NCI-H774 (cell line): ENCODE data around the gene ST6GALNAC2.

Experiments
- DNase-seq: peaks from one replicate; lab custom pipeline; 2025; lab: John Stamatoyannopoulos, UW

The ST6GALNAC2 gene

DNA sequence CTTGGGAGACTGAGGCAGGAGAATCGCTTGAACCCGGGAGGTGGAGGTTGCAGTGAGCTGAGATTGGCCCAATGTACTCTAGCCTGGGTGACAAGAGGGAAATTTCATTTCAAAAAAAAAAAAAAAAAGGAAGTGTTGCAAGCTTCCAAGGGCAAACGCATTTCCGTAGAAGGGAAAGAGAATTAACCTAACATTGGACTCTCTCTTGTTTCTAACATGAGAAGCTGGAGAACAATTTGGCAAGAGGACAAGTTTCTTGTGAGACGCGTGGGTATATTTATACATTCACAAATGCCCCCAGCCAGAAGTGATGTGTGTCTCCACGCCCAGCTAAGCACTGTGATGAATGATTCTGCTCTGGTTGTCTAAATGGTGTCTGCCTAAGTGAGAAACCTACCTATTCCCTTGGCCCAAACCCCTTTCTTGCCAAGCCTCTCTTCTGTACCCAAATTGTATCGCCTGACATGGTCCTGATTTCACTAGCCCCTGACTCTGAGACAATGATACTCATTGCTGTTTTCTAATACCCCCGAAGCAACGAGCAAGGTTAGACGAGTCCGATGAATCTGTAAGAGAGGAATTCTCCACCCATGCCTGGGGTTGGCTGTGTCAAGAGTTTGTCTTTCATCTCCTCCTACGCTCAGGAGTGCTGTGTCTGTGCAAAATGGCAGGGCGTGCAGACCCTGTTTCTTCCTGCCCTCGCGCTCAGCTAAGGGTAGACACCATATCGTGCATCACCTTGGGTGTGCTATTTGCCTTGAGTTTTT, 14.2 kb upstream of the ST6GALNAC2 start:
- DNase-seq = no peak

DNA sequence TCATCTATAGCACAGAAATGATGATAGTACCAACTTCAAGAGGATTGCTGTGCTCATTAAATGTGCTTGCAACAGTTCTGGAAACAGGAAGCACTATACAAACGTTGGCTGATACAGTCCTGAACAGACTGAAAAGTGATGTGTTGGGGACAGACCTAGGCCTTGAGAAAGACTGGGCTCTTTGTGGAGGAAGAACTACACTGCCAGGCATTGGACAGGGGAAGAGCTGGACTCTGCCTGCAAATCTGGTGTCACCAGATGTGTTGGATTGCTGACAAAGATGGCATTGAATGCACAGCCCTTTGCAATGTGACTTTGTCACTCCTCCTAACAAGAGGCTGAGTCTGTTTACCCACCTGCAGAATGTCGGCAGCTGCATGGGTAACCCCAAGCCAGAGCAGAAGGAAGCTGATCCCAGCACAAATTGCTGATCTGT, 12.4 kb upstream of the ST6GALNAC2 start:
- DNase-seq = peak; percentile 85

DNA sequence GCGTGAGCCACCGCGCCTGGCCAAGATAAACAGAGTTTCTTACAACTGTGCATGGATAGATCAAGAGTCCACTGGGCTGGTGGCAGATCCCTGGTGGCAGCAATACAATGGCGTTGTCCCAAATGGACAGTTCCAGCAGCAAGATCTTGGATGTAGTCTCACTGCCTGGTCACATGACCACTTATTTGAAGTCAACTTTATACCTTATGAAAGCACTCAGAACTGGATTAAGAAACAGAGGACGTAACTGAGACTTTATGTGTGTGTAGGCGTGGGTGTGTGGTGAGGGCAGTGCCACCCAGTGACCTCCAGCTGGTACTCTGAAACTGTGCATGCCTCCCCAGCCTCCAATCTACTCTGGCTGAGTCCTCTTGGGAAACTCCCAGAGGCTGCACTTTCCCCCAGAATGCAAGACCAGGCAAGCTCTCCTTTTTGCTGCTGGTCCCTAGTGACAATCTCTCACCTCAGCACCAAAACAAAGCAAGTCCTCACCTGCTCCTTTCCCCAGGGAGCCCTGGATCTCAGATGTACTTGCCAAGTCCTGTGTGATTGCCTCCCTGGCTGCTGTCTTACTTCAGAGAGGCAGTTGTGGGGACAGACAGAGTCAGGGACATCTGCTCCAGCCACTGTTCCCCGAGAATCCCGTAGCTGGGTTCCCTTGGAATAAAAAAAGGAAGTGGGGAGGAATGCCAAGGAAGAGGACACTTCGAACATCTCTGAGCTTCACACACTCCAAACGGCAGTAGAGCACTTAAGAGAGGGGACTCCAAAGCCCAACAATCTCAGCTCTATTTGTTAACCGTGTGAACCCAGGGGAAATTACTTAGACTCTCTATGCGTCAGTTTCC, 11.7 kb upstream of the ST6GALNAC2 start:
- DNase-seq = no peak

DNA sequence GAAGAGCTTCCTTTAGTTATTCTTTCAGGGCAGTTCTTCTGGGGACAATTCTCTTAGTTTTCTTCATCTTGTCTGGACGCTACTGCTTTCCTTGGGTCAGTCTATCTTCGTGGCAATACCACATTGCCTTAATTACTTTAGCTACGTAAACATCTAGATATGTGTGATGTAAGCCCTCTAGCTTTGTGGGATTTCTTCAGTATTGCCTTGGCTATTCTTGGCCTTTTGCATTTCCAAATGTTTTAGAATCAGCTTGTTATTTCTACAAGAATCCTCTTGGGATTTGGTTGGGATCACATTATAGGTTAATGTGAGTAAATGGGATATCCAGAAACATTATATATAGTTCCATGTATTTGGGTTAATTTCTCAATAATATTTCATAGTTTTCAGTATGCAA, 9.0 kb upstream of the ST6GALNAC2 start:
- DNase-seq = no peak

DNA sequence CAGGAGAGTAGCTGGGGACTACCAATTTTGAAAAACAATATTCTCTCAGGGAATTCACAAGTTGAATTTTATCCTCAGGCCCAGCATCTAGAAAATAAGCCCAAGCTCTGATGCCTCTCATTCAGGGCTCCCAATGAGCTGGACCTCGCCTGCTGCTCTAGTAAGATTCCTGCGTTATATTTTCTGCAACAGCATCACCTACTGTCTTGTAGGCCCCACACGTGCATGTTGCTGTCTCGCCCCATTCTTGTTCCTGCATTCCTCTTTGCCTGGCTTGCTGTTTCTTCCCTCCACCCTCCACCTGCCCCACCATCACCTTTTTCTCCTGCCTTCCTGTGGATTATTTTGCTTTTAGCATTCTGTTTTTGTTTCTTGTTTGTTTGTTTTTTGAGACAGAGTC, 8.3 kb upstream of the ST6GALNAC2 start:
- no peak for DNase-seq

DNA sequence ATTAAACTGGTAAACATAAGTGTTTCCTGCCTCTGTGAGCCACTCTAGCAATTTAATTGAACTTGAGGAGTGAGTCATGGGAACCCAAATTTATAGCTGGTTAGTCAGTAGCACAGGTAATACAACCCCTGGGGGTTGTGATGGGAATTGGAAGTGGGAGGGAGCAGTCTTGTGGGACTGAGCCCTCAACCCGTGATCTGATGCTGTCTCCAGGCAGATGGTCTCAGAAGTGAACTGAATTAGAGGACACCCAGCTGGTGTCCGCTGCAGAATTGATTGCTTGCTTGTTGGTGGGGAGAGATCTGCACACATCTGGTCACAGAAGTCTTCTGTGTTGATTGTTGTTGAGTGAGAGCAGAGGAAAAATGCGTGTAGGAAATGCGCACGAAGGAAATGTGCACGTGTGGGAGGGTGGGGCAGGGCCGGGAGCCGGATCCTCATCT, 7.7 kb upstream of the ST6GALNAC2 start:
- DNase-seq = no peak

DNA sequence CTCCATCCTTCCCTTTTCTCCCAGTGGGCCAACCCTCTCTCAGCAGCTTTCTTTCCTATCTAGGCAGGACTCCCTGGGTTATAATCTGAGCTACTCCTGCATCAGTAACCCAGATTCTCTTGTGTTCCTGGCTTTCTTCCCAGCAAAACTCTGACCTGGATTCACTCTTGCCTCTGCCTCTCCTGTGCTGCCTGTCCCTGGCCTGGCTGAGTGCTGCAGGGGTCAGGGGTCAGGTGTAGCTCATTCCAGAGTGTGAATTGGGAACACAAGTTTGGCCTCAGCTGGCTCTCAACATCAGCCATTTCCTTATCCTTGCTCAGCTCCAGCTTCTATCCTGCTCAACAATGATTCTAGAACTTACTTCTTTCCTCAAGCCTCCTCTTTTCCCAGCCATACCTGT, 2.5 kb upstream of the ST6GALNAC2 start:
- no peak for DNase-seq

DNA sequence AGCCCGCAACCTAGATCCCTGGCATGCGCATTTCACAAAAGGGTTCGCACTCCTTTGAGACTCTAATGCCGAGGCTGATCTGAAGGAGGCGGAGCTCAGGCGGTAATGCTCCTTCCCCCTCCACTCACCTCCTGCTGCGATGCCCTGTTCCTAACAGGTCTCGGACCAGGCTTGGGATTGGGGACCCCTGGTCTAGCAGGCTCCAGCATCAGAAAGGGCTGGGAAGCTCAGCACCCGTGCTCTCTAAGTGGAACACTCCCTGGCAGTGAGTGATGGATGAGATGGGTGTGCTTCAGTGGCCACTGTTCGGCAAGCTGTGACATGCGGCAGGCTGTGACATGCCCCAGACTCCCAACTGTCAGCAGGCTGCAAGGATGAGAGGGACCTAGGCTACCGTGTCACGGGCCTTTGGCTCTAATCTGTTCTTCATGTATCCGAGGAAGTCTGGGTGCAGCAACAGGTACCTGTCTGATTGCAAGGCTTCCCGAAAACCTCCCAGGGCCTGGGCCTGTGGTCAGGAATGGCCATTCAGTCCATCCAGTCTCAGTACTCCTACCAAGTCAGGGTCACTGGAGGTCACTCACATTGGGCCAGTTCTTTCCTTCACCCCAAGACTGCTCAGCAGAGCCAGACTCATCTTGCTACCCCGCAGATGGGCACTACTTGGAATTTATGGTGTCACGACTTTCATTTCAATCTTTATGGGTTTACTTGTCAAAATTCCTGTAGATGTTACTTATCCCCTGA, 1.3 kb upstream of the ST6GALNAC2 start:
- peak; percentile 13 for DNase-seq

DNA sequence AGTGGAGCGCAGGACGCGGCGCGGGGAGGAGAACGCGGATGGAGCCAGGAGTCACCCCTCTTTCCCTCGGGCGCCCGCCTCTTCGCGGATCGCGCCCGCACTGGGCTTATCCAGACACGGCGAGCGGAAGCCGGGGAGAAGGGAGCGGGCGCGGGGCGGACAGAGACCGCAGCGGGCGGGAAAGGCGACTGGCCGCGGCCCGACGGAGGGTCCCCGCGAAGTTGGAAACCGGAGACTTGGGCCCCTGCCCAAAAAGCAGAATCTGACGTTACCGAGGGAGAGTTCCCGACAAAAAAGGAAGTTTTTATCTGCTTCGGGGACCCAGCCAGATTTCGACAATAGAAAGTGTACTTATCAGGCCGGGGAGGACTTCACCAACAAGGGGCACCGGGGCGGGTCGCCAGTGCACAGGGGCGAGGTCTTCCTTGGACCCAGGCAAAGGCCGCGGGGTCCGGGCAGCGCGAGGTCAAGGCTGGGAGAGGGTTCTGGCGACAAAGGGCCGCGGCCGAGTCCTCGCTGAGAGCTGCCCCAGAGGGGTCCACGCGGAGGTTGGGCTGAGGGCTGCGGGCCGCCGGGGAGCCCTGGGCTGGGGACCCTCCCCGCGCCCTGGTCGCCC, 519 bp downstream of the ST6GALNAC2 start:
- DNase-seq = no peak

DNA sequence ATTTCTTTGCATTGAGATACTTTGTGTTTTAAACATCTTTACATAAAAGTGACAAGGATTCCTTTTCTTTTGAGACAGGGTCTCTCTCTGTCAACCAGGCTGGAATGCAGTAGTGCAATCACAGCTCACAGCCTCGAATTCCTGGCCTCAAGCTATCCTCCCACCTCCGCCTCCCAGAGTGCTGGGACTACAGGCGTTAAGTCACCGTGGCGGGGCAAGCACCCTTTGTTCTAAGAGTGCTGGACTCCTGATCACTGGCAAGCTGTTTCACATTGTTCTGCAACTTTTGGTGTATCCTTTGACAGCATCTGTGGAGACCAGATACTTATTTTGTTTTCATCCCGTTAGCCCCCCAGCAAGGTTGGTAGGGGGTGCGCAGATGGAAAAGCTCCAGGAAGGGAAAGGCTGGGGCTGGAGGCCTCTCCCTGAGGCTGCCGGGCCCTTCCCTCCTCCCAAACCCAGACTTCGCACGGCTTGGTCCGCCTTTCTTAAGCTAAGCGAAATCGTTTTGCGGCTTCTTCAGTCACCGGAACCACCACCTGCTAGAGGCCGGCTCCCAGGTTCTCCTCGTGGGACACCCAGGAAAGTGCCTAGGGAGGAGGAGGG, 1.1 kb downstream of the ST6GALNAC2 start:
- no peak for DNase-seq

DNA sequence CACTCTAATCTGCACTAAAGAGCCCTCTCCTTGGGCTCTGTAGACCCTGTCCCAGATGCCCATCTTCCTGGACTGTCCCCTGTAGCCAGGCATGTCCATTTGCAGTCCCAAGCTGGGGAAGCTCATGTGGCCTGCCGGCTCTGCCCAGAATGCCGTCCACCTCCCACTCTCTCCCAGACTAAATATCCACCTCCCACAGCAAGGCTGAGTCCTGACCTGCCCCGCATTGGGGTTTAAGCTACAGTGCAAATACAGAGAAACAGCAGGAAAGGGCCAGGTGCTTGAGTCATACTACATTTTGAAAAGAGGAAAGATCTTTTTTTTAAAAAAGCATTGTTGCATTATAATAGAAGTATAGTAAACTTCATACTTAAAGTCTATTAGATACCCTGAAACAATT, 3.0 kb downstream of the ST6GALNAC2 start:
- DNase-seq = no peak

DNA sequence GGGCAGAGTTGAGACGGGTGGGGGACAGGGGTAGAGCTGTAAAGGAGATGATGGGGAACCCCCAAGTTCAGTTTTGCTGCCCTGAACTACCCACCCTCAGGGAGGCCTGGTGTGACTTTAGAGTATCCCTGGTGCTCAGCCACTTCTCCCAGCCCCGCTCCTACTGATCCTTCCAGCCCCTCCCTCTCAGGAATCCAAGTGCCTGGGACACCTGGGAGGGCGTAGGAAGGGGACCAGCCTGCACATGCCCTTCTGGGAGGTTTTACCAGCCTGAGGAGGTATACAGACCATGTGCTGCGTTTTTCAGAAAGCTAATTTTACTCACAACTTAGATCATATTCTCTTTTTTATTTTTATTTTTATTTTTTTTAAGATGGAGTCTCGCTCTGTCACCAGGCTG, 4.1 kb downstream of the ST6GALNAC2 start:
- no peak for DNase-seq

DNA sequence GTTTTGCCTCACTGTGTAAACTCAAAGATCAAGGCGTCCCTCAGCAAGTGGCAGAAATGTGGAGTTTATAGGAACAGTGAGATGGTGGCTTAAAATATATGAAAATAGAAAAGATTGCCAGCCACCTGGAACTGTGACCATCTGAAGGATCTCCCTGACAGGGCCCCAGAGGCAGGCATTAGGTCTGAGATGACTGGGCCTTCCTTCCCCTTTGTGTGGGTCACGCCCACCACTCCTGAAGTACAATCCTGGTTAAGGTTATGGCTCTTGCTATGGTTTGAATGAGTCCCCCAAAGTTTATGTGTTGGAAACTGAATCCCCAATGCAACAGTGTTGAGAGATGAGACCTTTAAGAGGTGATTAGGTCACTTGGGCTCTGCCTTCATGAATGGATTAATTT, 6.4 kb downstream of the ST6GALNAC2 start:
- DNase-seq = no peak

DNA sequence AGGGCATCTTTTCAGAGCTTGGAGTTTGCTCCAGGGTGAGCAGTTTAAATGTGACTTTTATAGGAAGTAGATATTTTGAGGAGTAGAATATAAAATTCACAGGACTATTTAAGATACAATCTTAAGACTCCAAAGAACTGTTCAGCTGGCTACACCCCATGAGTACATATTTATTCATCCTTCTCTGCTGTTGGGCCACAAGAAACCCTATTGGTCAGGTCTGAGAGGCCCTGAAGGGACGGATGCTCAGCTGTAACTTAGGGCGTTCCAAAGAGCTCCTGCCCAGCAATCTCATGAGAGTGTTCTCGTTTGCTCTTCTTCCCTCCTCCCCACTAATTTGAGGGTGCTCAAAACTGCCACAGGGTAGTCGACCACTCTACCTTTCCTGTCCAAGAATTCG, 7.3 kb downstream of the ST6GALNAC2 start:
- no peak for DNase-seq

DNA sequence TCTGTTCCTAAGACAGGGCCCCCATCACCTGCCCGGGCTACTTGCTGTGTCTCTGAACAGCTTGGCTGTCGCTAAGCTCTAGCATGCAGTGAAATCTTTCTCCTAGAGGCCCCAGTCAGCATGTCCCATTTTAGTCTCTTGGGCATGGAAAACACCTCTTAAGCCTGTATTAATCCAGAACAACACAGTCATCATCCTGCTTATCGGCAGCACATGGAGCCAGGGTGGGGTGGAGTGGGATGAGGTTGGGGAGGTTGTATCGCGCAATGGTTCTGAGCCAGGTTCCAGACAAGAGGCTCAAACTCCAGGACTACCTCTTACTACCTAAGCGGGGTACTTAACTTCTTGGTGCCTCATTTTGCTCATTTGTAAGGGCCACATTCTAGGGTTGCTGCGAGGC, 7.8 kb downstream of the ST6GALNAC2 start:
- DNase-seq = no peak

DNA sequence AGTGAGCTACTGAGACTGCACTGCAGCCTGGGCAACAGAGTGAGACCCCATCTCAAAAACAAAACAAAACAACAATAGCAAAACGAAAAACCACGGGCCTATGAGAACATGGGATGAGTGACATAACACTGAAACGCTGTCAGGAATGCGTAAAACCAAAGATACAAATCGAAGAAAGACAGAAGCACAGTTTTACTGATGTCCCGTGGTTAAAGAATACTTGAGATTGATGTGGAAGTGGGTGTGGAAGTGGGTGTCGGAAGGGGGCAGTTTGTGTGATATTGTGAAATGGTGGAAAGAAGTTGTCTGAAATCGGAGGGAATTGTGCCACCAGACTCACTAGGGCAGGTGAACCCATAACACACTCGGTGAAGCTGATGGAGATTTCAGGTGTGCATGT, 9.5 kb downstream of the ST6GALNAC2 start:
- no peak for DNase-seq

DNA sequence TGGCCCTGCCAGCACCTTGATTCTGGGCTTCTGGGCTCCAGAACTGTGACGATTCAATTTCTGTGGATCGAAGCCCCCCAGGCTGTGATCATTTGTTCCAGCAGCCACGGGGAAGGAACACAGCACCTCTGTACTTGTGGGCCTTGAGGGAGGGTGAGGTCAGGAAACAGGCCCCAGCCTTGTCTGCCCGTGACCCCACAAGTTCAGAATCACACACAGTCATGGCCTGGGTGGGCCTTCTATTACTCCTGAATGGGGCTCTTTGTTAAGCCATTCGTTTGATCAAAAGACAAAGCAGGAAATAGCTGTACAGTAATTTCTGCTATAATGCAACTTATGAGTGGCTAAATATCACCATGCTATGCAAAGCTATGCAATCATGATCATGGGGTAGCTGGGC, 10.1 kb downstream of the ST6GALNAC2 start:
- DNase-seq = no peak

DNA sequence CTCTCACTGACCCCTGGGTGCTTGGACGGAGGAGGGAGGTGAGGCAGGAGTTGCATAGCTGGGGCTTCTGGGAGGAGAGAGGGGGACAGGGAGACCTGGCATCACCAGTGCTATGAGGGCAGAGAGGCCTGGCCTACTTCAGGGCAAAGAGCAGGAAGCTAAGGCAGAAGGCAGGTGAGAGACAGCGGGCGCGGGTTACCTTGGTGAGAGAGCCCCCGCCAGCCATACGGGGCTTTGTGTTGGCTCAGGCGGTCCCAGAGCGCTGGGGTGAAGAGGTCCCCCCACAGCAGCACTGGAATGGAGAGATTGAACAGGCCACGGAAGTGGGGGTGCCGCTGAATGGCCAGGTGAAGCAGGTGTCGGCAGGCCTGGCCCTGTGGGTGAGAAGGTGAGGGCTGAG, 11.5 kb downstream of the ST6GALNAC2 start:
- DNase-seq = no peak

DNA sequence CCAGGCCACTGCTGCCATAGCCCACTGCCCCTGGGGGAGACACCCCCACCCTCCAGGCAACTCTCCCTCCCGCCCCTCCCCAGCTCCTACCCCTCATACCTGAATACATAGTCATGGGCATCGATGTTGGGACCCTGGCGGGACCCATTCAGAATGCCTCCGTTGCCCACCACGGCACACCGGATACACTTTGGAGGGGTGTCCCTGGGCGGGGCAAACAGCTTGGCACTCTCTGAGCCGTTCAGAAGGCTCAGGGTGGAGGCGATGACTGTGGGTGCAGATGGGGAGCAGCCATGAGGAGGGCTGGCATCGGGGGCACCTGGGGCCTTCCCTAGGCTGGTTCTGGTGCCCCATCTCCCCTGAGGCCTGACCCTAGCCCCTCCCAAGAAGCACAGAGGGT, 12.6 kb downstream of the ST6GALNAC2 start:
- DNase-seq = no peak

DNA sequence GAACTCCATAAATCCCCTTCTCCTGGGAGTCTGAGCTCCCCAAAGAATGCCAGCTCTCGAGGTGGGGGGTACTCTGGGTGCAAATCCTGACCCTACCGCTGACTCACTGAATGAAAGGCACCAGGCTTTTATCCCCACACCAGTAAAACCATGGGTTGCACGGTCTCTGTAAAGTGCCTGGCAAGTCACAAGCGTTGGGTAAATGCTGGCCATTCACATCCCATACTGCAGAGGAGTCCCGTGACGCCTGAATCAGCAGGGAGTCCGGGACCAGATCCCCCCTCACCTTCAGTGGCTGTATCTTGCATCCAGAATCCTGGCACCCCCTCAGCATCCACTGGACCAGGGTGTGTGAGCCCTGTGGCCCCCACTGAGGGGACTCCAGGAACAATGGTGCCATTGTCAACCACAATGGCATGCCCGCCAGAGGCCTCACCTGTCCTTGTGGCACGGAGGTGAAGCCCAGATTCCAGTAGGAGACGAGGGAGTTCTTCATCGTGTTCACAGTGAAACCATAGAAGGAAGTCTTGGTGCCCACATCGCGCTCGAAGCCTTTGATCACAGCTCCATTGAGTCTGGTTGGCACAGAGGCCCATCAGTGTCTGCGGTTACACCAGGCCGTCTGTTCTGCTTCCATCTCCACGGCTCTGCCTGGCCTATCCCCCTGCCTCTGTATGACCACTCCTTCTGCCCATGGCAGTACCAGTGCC, 13.3 kb downstream of the ST6GALNAC2 start:
- DNase-seq = no peak

DNA sequence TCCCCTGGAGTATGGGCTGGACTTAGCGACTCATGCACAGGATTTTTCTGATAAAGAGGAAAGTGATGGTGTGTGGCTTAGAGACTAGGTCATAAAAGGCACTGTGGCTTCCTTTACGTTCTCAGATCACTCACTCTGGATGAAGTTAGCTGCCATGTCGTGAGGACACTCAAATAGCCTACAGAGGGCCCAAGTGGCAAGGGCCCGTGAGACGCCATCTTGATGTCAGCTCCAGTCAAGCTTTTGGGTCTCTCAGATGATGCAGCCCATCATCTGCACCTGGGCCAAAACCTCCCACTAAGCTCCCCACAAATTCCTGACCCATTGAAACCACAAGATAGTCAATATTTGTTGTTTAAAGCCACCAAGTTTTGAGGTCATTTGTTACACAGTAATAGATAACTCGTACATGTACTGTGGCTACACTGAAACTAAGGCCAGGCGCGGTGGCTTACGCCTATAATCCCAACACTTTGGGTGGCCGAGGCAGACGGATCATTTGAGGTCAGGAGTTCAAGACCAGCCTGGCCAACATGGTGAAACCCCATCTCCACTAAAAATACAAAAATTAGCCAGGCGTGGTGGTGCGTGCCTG, 14.7 kb downstream of the ST6GALNAC2 start:
- DNase-seq = no peak
